ENCODE measurements around the gene PPFIA4.

PPFIA4 gene

DNA sequence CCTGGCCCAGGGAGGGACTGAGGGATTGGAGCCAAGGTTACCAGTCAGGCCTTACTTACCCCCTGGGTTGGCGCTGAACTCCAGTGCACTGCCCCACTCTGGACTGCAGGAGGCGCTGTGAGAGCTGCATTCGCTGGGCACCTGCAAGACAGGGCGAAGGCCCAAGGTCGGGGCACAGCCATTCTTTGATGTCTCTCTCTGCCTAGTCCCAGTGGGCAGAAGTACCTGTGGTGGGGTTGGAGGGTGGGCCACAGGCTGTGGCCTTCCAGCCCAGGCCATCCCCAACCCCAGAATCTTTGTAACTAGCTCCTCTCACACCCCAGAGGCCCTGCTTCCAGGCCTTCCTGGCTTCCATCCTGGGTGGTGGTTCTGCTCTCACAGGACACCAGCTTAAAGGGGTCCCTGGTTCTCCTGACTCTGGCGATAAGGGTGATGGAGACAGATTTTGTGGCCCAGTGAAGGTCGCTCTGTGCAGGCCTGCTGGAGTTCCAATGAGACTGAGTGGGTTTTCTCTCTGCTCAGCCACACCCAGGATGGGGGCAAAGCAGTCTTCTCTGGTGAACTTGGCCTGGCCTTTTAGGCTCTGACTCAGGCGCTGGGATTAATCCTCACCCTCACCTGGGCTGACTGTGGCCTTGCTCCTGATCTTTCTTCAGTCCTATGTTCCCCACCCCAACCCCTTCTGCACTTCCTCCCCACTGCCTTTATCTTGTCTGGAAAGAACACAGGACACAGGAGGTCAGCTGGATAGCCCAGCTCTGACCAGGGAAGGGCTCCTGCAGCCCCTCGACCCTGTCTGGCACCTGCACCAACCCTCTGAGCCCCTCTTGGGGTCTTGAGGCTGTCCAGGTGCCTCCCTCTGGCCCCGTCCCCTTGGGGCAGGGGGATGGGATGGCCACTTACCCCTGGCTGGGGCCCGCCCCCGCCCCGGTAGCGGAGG lies 58.6 kb downstream of the PPFIA4 start:
- Histone ChIP-seq H3K4me3 (ENCODE audit: low read depth, low read length) (no peak overlapping the region), H3K9me3 (ENCODE audit: severe bottlenecking) (no peaks in the 10 kb centered on the region), H3K27ac (peak overlapping the region; percentile 82), H3K36me3 (peaks cover 4% of the 10 kb centered on the region; the same call in 1 of the 2 replicates), H3K27me3 (ENCODE audit: insufficient read depth, low read depth, severe bottlenecking) (no peaks in the 10 kb centered on the region)
- TF ChIP-seq, protein P1, sequence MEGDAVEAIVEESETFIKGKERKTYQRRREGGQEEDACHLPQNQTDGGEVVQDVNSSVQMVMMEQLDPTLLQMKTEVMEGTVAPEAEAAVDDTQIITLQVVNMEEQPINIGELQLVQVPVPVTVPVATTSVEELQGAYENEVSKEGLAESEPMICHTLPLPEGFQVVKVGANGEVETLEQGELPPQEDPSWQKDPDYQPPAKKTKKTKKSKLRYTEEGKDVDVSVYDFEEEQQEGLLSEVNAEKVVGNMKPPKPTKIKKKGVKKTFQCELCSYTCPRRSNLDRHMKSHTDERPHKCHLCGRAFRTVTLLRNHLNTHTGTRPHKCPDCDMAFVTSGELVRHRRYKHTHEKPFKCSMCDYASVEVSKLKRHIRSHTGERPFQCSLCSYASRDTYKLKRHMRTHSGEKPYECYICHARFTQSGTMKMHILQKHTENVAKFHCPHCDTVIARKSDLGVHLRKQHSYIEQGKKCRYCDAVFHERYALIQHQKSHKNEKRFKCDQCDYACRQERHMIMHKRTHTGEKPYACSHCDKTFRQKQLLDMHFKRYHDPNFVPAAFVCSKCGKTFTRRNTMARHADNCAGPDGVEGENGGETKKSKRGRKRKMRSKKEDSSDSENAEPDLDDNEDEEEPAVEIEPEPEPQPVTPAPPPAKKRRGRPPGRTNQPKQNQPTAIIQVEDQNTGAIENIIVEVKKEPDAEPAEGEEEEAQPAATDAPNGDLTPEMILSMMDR (IDR thresholded peaks at IDR 0.05; ENCODE audit: low read depth, low read length): peak; percentile 100
- DNase-seq: peak; percentile 87

DNA sequence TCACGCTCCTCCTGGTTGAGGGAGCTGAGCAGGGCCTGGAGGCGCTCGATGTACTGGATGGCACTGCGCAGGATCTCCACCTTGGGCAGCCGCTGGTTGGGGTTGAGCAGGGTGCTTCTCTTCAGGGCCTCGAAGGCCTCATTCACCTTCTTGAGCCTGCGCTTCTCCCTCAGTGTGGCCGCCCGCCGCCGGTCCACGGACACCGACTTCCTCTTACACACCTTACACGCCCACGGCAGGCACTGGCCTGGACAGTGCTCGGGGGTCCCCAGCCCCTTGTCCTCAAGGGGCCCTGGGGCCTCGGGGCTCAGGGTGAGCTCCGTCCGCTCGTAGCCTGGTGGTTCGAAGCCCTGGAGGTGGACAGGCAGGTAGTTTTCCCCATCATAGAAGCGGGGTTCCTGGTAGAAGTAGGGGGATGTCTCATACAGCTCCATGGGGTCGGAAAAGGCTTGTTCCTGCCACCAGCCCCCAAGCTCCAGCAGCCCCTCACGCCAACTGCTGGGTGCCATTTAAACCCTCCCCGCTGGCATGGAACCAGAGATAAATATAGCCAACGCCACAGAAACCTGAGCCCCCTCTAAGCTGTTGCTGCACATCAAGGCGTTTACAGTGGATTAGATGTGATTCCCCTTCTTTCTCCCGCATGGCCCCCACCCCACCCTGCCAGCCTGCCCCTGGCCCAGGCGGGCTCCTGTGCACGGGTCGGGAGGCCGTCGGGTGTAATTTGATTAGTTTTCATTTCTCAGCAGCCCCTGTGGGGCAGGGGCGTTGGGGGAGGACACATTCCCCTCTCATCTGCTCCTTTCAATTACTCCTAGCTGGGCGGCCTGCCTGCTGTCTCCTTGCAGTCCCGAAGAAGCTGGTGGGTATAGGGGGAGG lies 59.5 kb downstream of the PPFIA4 start, which contains the start of gene MYOG:
Gene MYOG, minus strand, starts transcription at position 485 of the 879 bp plus-strand sequence. Its CDS starts 51 bp downstream, at position 434.
- no peaks in the 10 kb centered on the region for H3K27me3 ChIP-seq (ENCODE audit: insufficient read depth, low read depth, severe bottlenecking)
- TF ChIP-seq, protein P1 (IDR thresholded peaks at IDR 0.05; ENCODE audit: low read depth, low read length): no peak
- H3K27ac ChIP-seq: peak within 1 kb of the TSS; percentile 82
- peak within 1 kb of the TSS; percentile 1; the same call in 1 of the 2 replicates for H3K4me3 ChIP-seq (ENCODE audit: low read depth, low read length)
- DNase-seq: peak; percentile 90
- peaks cover 1% of the 10 kb centered on the region; the same call in 1 of the 2 replicates for H3K36me3 ChIP-seq
- H3K9me3 ChIP-seq (ENCODE audit: severe bottlenecking): no peaks in the 10 kb centered on the region

DNA sequence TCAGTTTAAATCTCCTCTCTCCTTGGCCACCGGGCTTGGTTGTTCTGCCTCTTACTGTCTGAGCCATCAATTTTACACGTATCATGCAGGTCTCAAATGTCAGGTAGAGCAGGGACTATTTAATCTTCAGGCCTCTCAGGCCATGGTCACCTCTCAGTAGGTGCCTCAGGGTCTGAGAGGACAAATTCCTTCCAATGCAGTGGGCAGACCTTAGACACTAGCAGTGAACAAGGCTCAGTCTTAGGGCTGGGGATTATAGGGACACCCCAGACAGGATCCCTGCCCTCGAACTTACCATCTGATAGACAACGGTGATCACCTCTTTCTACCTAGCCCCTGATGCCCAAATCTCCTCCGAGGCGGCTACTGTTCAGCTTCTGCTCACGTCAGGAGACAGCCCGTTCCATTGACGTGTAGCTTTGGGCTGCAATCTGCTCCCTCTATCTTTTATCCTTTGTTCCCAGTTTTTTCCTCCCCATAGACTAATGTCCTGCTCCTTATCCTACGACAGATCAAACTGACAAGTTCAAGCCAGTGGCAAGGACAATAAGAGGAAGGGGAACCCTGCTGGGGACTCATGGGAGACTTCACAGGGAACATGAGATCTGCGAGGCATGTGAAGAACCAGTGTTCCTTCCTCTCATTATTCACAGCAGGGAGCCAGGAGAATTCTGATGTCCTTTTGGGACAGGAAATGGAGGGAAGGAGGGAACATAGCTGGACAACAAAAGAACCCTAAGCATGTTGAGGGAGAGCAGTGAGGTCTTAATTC lies 60.9 kb downstream of the PPFIA4 start:
- no peaks in the 10 kb centered on the region for H3K9me3 ChIP-seq (ENCODE audit: severe bottlenecking)
- H3K4me3 ChIP-seq (ENCODE audit: low read depth, low read length): no peak overlapping the region
- H3K36me3 ChIP-seq: no peaks in the 10 kb centered on the region
- TF ChIP-seq, protein P1 (IDR thresholded peaks at IDR 0.05; ENCODE audit: low read depth, low read length): no peak
- peak; percentile 56 for DNase-seq
- H3K27me3 ChIP-seq (ENCODE audit: insufficient read depth, low read depth, severe bottlenecking): no peaks in the 10 kb centered on the region
- H3K27ac ChIP-seq: peak overlapping the region; percentile 82

DNA sequence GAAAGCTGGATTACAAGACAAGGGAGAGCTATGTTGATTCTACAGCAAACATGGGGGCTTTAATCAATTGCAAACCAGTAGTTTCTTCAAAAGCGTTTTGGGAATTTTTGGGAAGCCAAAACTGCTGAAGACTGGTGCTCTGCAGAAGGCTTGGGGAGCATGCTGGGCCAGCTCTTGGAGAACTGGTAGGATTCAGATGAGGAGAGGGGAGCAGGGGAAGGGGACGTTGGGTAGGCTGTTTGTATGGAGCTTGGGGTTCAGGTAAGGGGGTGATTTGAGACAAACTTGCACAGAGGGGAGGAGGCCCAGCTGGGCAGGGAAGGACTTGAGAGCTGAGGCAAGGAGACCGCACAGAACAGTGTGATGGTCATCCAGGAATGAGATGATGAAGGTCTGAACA lies 62.1 kb downstream of the PPFIA4 start:
- Histone ChIP-seq H3K4me3 (ENCODE audit: low read depth, low read length) (no peak overlapping the region), H3K27me3 (ENCODE audit: insufficient read depth, low read depth, severe bottlenecking) (no peaks in the 10 kb centered on the region), H3K27ac (no peak overlapping the region), H3K9me3 (ENCODE audit: severe bottlenecking) (peaks cover 11% of the 10 kb centered on the region), H3K36me3 (no peaks in the 10 kb centered on the region)
- TF ChIP-seq, protein P1 (IDR thresholded peaks at IDR 0.05; ENCODE audit: low read depth, low read length): no peak
- peak; percentile 7 for DNase-seq

DNA sequence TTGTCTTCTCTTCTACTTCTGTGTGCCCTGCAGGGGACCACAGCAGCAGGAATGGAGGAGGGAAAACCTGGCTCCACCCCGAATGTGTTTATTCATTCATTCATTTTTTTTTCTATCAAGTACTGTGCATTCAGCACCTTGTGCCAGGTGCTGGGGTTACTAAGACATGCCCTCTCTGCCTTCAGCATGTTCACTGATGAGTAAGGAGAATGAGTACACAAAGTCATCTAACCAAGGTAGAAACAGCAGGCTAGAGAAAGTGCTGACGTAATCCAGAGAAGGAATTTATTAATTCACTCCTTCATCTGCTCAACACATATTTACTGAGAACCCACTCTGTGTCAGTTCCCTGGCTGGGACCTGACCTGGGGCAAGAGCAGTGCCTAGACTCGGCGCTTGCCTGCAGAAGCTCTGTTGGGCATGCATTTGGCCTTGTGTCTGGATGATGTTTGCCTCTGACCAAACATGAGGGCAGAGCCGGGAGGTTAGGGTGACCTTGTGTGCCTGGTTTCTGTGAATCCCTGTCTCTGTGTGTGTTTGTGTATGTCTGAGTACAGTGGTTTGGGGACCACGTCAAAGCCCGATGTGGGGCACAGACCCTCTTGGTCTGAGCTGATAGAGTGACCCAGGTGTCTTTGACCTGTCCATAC lies 62.8 kb downstream of the PPFIA4 start:
- Histone ChIP-seq H3K27ac (peak overlapping the region; percentile 24), H3K27me3 (ENCODE audit: insufficient read depth, low read depth, severe bottlenecking) (no peaks in the 10 kb centered on the region), H3K4me3 (ENCODE audit: low read depth, low read length) (no peak overlapping the region), H3K9me3 (ENCODE audit: severe bottlenecking) (peaks cover 16% of the 10 kb centered on the region), H3K36me3 (no peaks in the 10 kb centered on the region)
- TF ChIP-seq, protein P1 (IDR thresholded peaks at IDR 0.05; ENCODE audit: low read depth, low read length): no peak
- peak; percentile 5 for DNase-seq
